ENCODE measurements around the gene CORO1C. TPM values are rescaled to one million over a fixed set of nuclear protein-coding genes. Genes with fewer than 3 reads are reported as not detected.

CORO1C gene
- total RNA-seq, 1 experiment from 2014 or later, result 138 TPM

DNA sequence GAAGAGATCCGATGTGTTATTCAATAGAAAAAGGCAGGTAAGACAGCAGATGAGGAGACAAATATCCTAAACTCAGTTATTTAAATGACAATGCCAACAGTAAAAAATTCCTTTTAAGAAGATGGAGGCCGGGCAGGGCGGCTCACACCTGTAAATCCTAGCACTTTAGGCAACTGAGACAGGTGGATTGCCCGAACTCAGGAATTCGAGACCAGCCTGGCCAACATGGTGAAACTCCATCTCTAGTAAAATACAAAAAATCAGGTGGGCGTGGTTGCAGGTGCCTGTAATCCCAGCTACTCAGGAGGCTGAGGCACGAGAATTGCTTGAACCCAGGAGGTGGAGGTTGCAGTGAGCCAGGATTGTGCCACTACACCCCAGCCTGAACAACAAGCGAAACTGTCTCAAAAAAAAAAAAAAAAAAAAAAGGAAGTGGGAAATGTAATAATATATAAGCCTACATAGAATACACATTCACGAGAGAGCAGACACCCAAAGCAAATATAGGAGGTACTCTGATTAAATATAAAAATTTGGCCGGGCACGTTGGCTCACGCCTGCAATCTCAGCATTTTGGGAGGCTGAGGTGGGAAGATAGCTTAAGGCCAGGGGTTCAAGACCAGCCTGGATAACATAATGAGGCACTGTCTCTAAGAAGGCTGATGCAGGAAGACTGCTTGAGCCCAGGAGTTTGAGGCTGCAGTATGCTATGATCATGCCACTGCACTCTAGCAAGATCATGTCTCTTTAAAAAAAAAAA is 19.0 kb downstream of the CORO1C start:
- 0 out of 4 replicates have a peak, but pooled peaks cover 0 to 3% of the 10 kb centered on the region in 2 experiments for H3K4me1 ChIP-seq (ENCODE audit: control insufficient read depth in 1 of 2, insufficient read depth in 2 of 2, low read length in 2 of 2)
- intact Hi-C loops (cut with micrococcal nuclease), result no loop called here
- H3K79me2 ChIP-seq (ENCODE audit: insufficient read depth, low read length), result peaks cover 94% of the 10 kb centered on the region
- TF ChIP-seq, protein P1, sequence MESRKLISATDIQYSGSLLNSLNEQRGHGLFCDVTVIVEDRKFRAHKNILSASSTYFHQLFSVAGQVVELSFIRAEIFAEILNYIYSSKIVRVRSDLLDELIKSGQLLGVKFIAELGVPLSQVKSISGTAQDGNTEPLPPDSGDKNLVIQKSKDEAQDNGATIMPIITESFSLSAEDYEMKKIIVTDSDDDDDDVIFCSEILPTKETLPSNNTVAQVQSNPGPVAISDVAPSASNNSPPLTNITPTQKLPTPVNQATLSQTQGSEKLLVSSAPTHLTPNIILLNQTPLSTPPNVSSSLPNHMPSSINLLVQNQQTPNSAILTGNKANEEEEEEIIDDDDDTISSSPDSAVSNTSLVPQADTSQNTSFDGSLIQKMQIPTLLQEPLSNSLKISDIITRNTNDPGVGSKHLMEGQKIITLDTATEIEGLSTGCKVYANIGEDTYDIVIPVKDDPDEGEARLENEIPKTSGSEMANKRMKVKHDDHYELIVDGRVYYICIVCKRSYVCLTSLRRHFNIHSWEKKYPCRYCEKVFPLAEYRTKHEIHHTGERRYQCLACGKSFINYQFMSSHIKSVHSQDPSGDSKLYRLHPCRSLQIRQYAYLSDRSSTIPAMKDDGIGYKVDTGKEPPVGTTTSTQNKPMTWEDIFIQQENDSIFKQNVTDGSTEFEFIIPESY (IDR thresholded peaks at IDR 0.05; ENCODE audit: extremely low read depth, insufficient replicate concordance, low read length), result no peak
- TF ChIP-seq SP1 (IDR thresholded peaks at IDR 0.05; ENCODE audit: low read depth) (no peak), CBX3 (IDR thresholded peaks at IDR 0.05; ENCODE audit: low read depth) (no peak)
- H3K27me3 ChIP-seq (ENCODE audit: insufficient read depth, low read length), result no peaks in the 10 kb centered on the region
- POLR2A ChIA-PET, result no interaction called here
- CTCF ChIA-PET, result interaction anchor here (1.1 kb wide), 1 partner anchor 21 kb away, joined by 3 read pairs; no protein-coding TSS in a partner anchor
- no peak overlapping the region for H3K9ac ChIP-seq (ENCODE audit: low read length)
- no peaks in the 10 kb centered on the region for H3K9me3 ChIP-seq (ENCODE audit: control insufficient read depth in 1 of 2, insufficient read depth in 1 of 2, low read depth in 1 of 2, low read length in 2 of 2)
- BruUV-seq (replicated peaks), result no TSS peak
- H3K27ac ChIP-seq (ENCODE audit: low read depth, low read length), result no peak overlapping the region
- H3K4me3 ChIP-seq (replicated peaks in 1 of 2; ENCODE audit: low read depth in 1 of 2, low read length in 2 of 2), result no peak overlapping the region
- H3K9me2 ChIP-seq (ENCODE audit: insufficient read depth), result no peaks in the 10 kb centered on the region
- no peak overlapping the region for H3K4me2 ChIP-seq (ENCODE audit: low read length)
- ATAC-seq (no peak), DNase-seq (ENCODE audit: low read depth, low spot score) (no peak)
- peaks cover 0 to 14% of the 10 kb centered on the region in 2 experiments; a peak in 2 of 4 replicates for H3K36me3 ChIP-seq (ENCODE audit: control insufficient read depth in 1 of 2, insufficient read depth in 2 of 2, low read length in 2 of 2)
- RAD21 ChIA-PET (ENCODE audit: low non-redundant PET in 1 of 2, low total read pairs in 2 of 2, uncharacterized antibody in 2 of 2, unreplicated experiment in 2 of 2), result no interaction called here
- H2AFZ ChIP-seq (ENCODE audit: low read depth, low read length, poor library complexity, severe bottlenecking), result no peak overlapping the region
- no peaks in the 10 kb centered on the region for H4K20me1 ChIP-seq (ENCODE audit: insufficient read depth)

DNA sequence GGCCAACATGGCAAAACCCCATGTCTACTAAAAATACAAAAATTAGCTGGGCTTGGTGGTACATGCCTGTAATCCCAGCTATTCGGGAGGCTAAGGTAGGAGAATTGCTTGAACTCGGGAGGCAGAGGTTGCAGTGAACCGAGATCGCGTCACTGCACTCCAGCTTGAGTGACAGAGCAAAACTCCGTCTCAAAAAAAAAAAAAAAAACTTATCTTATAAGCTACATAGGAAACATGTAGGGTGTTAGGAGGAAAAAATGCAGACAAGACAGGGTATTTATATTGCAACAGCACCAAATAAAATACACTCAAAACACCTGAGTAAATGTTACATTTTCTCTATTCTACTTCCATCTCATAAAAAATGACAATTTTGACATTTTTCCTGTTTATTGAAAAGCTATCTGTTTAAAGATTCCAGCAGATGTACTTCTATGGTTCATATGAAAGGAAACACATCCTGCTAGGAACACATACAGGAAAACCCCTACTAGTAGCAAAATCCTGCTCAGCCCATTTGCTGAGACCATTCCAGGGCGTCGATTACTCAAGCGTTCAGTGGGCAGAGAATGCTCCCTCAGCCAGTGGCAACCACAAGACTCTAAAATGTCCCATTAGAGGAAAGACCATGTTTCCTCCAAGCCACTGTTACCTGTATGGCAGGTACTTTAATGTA is 19.7 kb downstream of the CORO1C start:
- intact Hi-C loops (cut with micrococcal nuclease), result no loop called here
- Histone ChIP-seq H3K79me2 (ENCODE audit: insufficient read depth, low read length) (peaks cover 94% of the 10 kb centered on the region), H4K20me1 (ENCODE audit: insufficient read depth) (no peaks in the 10 kb centered on the region), H3K4me2 (ENCODE audit: low read length) (no peak overlapping the region), H3K27me3 (ENCODE audit: insufficient read depth, low read length) (no peaks in the 10 kb centered on the region), H3K9me2 (ENCODE audit: insufficient read depth) (no peaks in the 10 kb centered on the region), H3K4me1 (ENCODE audit: control insufficient read depth in 1 of 2, insufficient read depth in 2 of 2, low read length in 2 of 2) (0 out of 4 replicates have a peak, but pooled peaks cover 0 to 3% of the 10 kb centered on the region in 2 experiments), H3K4me3 (replicated peaks in 1 of 2; ENCODE audit: low read depth in 1 of 2, low read length in 2 of 2) (no peak overlapping the region), H3K9me3 (ENCODE audit: control insufficient read depth in 1 of 2, insufficient read depth in 1 of 2, low read depth in 1 of 2, low read length in 2 of 2) (no peaks in the 10 kb centered on the region), H2AFZ (ENCODE audit: low read depth, low read length, poor library complexity, severe bottlenecking) (no peak overlapping the region), H3K36me3 (ENCODE audit: control insufficient read depth in 1 of 2, insufficient read depth in 2 of 2, low read length in 2 of 2) (peaks cover 0 to 7% of the 10 kb centered on the region in 2 experiments; a peak in 1 of 4 replicates), H3K9ac (ENCODE audit: low read length) (no peak overlapping the region), H3K27ac (ENCODE audit: low read depth, low read length) (no peak overlapping the region)
- DNase-seq (ENCODE audit: low read depth, low spot score) (no peak), ATAC-seq (no peak)
- POLR2A ChIA-PET, result no interaction called here
- RAD21 ChIA-PET (ENCODE audit: low non-redundant PET in 1 of 2, low total read pairs in 2 of 2, uncharacterized antibody in 2 of 2, unreplicated experiment in 2 of 2), result no interaction called here
- CTCF ChIA-PET, result interaction anchor here (1.1 kb wide), 1 partner anchor 20 kb away, joined by 3 read pairs; no protein-coding TSS in a partner anchor
- no TSS peak for BruUV-seq (replicated peaks)
- TF ChIP-seq SRF (IDR thresholded peaks at IDR 0.05; ENCODE audit: low read depth) (no peak), CEBPB (IDR thresholded peaks at IDR 0.05; ENCODE audit: low read depth) (no peak), POLR2A (IDR thresholded peaks at IDR 0.05; ENCODE audit: borderline replicate concordance, extremely low read depth, insufficient read depth, insufficient read length) (no peak), SIN3A (IDR thresholded peaks at IDR 0.05; ENCODE audit: low read depth) (no peak), POLR2AphosphoS5 (IDR thresholded peaks at IDR 0.05; ENCODE audit: low read depth, low read length) (no peak)
- TF ChIP-seq, protein P2, sequence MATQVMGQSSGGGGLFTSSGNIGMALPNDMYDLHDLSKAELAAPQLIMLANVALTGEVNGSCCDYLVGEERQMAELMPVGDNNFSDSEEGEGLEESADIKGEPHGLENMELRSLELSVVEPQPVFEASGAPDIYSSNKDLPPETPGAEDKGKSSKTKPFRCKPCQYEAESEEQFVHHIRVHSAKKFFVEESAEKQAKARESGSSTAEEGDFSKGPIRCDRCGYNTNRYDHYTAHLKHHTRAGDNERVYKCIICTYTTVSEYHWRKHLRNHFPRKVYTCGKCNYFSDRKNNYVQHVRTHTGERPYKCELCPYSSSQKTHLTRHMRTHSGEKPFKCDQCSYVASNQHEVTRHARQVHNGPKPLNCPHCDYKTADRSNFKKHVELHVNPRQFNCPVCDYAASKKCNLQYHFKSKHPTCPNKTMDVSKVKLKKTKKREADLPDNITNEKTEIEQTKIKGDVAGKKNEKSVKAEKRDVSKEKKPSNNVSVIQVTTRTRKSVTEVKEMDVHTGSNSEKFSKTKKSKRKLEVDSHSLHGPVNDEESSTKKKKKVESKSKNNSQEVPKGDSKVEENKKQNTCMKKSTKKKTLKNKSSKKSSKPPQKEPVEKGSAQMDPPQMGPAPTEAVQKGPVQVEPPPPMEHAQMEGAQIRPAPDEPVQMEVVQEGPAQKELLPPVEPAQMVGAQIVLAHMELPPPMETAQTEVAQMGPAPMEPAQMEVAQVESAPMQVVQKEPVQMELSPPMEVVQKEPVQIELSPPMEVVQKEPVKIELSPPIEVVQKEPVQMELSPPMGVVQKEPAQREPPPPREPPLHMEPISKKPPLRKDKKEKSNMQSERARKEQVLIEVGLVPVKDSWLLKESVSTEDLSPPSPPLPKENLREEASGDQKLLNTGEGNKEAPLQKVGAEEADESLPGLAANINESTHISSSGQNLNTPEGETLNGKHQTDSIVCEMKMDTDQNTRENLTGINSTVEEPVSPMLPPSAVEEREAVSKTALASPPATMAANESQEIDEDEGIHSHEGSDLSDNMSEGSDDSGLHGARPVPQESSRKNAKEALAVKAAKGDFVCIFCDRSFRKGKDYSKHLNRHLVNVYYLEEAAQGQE (IDR thresholded peaks at IDR 0.05; ENCODE audit: low read depth), result no peak
- TF ChIP-seq, protein P3, sequence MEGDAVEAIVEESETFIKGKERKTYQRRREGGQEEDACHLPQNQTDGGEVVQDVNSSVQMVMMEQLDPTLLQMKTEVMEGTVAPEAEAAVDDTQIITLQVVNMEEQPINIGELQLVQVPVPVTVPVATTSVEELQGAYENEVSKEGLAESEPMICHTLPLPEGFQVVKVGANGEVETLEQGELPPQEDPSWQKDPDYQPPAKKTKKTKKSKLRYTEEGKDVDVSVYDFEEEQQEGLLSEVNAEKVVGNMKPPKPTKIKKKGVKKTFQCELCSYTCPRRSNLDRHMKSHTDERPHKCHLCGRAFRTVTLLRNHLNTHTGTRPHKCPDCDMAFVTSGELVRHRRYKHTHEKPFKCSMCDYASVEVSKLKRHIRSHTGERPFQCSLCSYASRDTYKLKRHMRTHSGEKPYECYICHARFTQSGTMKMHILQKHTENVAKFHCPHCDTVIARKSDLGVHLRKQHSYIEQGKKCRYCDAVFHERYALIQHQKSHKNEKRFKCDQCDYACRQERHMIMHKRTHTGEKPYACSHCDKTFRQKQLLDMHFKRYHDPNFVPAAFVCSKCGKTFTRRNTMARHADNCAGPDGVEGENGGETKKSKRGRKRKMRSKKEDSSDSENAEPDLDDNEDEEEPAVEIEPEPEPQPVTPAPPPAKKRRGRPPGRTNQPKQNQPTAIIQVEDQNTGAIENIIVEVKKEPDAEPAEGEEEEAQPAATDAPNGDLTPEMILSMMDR (IDR thresholded peaks at IDR 0.05 in 2 of 3, conservative IDR thresholded peaks at IDR 0.05 in 1 of 3; ENCODE audit: borderline replicate concordance in 1 of 3, insufficient read depth in 1 of 3, low read depth in 2 of 3, low read length in 2 of 3), result no peak

All from HCT116 (cell line).